H9 (cell line): ENCODE measurements around the gene HIVEP1. TPM values are rescaled to one million over a fixed set of nuclear protein-coding genes. Genes with fewer than 3 reads are reported as not detected.

Source experiments
- DNase-seq: peaks from one replicate; pipeline ENCODE4 v3.0.0-alpha.2; 2017
- H2AFZ ChIP-seq: one replicate; pipeline ENCODE4 v1.6.1; 2013; ENCODE audit warnings: mild to moderate bottlenecking, low read length, control low read depth, moderate library complexity
- H2AK5ac ChIP-seq: 2 replicates; pipeline ENCODE4 v1.6.1; 2013; ENCODE audit warnings: low read length, control low read depth, mixed read lengths; ENCODE audit not compliant: insufficient read length
- H2BK120ac ChIP-seq: one replicate; pipeline ENCODE4 v1.6.1; 2013; ENCODE audit warnings: low read depth, mild to moderate bottlenecking, low read length, control low read depth, inconsistent platforms; ENCODE audit not compliant: poor library complexity, severe bottlenecking
- H2BK12ac ChIP-seq: 2 replicates; pipeline ENCODE4 v1.6.1; 2013; ENCODE audit warnings: low read length, control low read depth, mixed read lengths, low read depth; ENCODE audit not compliant: insufficient read length
- H2BK15ac ChIP-seq: 2 replicates; pipeline ENCODE4 v1.6.1; 2013; ENCODE audit warnings: low read depth, low read length, control low read depth
- H2BK20ac ChIP-seq: one replicate; pipeline ENCODE4 v1.6.1; 2013; ENCODE audit warnings: low read depth, mild to moderate bottlenecking, low read length, control low read depth, inconsistent platforms; ENCODE audit not compliant: poor library complexity, severe bottlenecking
- H2BK5ac ChIP-seq: 2 replicates; pipeline ENCODE4 v1.6.1; 2013; ENCODE audit warnings: low read length, control low read depth, mixed read lengths; ENCODE audit not compliant: insufficient read length
- H3K14ac ChIP-seq: 2 replicates; pipeline ENCODE4 v1.6.1; 2013; ENCODE audit warnings: low read length, control low read depth; ENCODE audit not compliant: insufficient read depth
- H3K18ac ChIP-seq: 2 replicates; pipeline ENCODE4 v1.6.1; 2013; ENCODE audit warnings: low read depth, mild to moderate bottlenecking, mixed read lengths, low read length, control low read depth; ENCODE audit not compliant: insufficient read length
- H3K23ac ChIP-seq: 2 replicates; pipeline ENCODE4 v1.6.1; 2013; ENCODE audit warnings: low read length, control low read depth, mixed read lengths, low read depth; ENCODE audit not compliant: insufficient read length
- H3K23me2 ChIP-seq: 2 replicates; pipeline ENCODE4 v1.6.1; 2013; ENCODE audit warnings: low read depth, mild to moderate bottlenecking, mixed read lengths, low read length, control low read depth; ENCODE audit not compliant: insufficient read length, poor library complexity, severe bottlenecking
- H3K27ac ChIP-seq: 2 replicates; pipeline ENCODE4 v1.5.1; 2013; ENCODE audit warnings: low read length, control low read depth, mixed read lengths, low read depth; ENCODE audit not compliant: insufficient read length
- H3K27me3 ChIP-seq: 2 replicates; pipeline ENCODE4 v1.6.1; 2013; ENCODE audit warnings: low read length, control low read depth, inconsistent platforms; ENCODE audit not compliant: insufficient read depth
- H3K4ac ChIP-seq: 2 replicates; pipeline ENCODE4 v1.6.1; 2013; ENCODE audit warnings: low read depth, mild to moderate bottlenecking, control low read depth, inconsistent platforms, low read length, moderate library complexity
- H3K4me1 ChIP-seq: 2 replicates; pipeline ENCODE4 v1.6.1; 2013; ENCODE audit warnings: low read length, control low read depth, inconsistent platforms; ENCODE audit not compliant: insufficient read depth
- H3K4me2 ChIP-seq: 2 replicates; pipeline ENCODE4 v1.6.1; 2013; ENCODE audit warnings: low read length, control low read depth, mixed read lengths; ENCODE audit not compliant: insufficient read length, insufficient read depth
- H3K56ac ChIP-seq: 2 replicates; pipeline ENCODE4 v1.6.1; 2013; ENCODE audit warnings: low read depth, mild to moderate bottlenecking, mixed read lengths, low read length, control low read depth; ENCODE audit not compliant: insufficient read length
- H3K79me1 ChIP-seq: 2 replicates; pipeline ENCODE4 v1.6.1; 2013; ENCODE audit warnings: low read depth, mild to moderate bottlenecking, moderate library complexity, low read length, control low read depth, inconsistent platforms; ENCODE audit not compliant: insufficient read depth, poor library complexity, severe bottlenecking
- H3K79me2 ChIP-seq: 2 replicates; pipeline ENCODE4 v1.6.1; 2013; ENCODE audit warnings: low read length, control low read depth, inconsistent platforms; ENCODE audit not compliant: insufficient read depth
- H3K9ac ChIP-seq: 2 replicates; pipeline ENCODE4 v1.6.1; 2013; ENCODE audit warnings: low read length, control low read depth, mixed read lengths; ENCODE audit not compliant: insufficient read length; ENCODE audit errors: extremely low read depth
- H3K9me3 ChIP-seq: one replicate; pipeline ENCODE4 v1.6.1; 2013; ENCODE audit warnings: low read depth, low read length, inconsistent platforms; ENCODE audit not compliant: control insufficient read depth
- H3T11ph ChIP-seq: one replicate; pipeline ENCODE4 v1.6.1; 2013; ENCODE audit warnings: mild to moderate bottlenecking, low read length, control low read depth, inconsistent platforms
- H4K20me1 ChIP-seq: one replicate; pipeline ENCODE4 v1.6.1; 2013; ENCODE audit not compliant: control insufficient read depth, insufficient read length, insufficient read depth
- H4K5ac ChIP-seq: 2 replicates; pipeline ENCODE4 v1.6.1; 2013; ENCODE audit warnings: low read depth, mild to moderate bottlenecking, mixed read lengths, low read length, control low read depth; ENCODE audit not compliant: insufficient read length
- H4K8ac ChIP-seq: replicated peaks from 2 replicates; pipeline ENCODE4 v1.6.1; 2013; ENCODE audit warnings: low read length, control low read depth, mixed read lengths, low read depth; ENCODE audit not compliant: insufficient read length
- H4K91ac ChIP-seq: 2 replicates; pipeline ENCODE4 v1.6.1; 2013; ENCODE audit warnings: low read depth, mild to moderate bottlenecking, moderate library complexity, mixed read lengths, low read length, control low read depth; ENCODE audit not compliant: insufficient read length
- H3K27ac Mint-ChIP-seq, 3 experiments: 2 replicates in 2 of 3; 3 replicates in 1 of 3; pipeline ENCODE4 v1.8.0; 2020 to 2021; ENCODE audit warnings: mixed read lengths in 3 of 3, mild to moderate bottlenecking in 1 of 3, moderate library complexity in 1 of 3
- H3K27me3 Mint-ChIP-seq: 2 replicates; pipeline ENCODE4 v1.8.0; 2021; ENCODE audit warnings: low read depth, mild to moderate bottlenecking, moderate library complexity, mixed read lengths
- H3K36me3 Mint-ChIP-seq, 3 experiments: 2 replicates in 2 of 3; 3 replicates in 1 of 3; pipeline ENCODE4 v1.8.0; 2020 to 2021; ENCODE audit warnings: low read depth in 3 of 3, mixed read lengths in 3 of 3; ENCODE audit not compliant: insufficient read depth in 1 of 3
- H3K4me1 Mint-ChIP-seq, 2 experiments: 2 replicates each; pipeline ENCODE4 v1.8.0; 2020; ENCODE audit warnings: mixed read lengths in 2 of 2
- H3K4me3 Mint-ChIP-seq, 2 experiments: 2 replicates in 1 of 2; 3 replicates in 1 of 2; pipeline ENCODE4 v1.8.0; 2020 to 2021; ENCODE audit warnings: mild to moderate bottlenecking in 2 of 2, mixed read lengths in 2 of 2, moderate library complexity in 1 of 2
- H3K9me3 Mint-ChIP-seq, 2 experiments: 2 replicates in 1 of 2; 3 replicates in 1 of 2; pipeline ENCODE4 v1.8.0; 2020; ENCODE audit warnings: mild to moderate bottlenecking in 2 of 2, mixed read lengths in 2 of 2, moderate library complexity in 1 of 2
- CTCF ChIP-seq: fragments of 200-600 bp; sonication (generic); conservative IDR thresholded peaks from 3 replicates; pipeline ENCODE4 v1.8.0; 2021; ENCODE audit warnings: antibody characterized with exemption, mild to moderate bottlenecking
- WGBS: extraction: QIAGEN DNeasy Blood & Tissue Kit; methylation state at CpG from one replicate; pipeline ENCODE4 v1.1.7; 2013; ENCODE audit warnings: missing lambda C conversion rate, low lambda C conversion rate, mixed read lengths; ENCODE audit not compliant: insufficient read length; ENCODE audit errors: extremely low coverage; 5-methylcytosine and 5-hydroxymethylcytosine counted together
- total RNA-seq: library from RNA; stranded (reverse); gene quantifications from 2 replicates; pipeline ENCODE4 v1.2.1, GENCODE V29; 2021

Gene HIVEP1
- total RNA-seq, 1 experiment from 2014 or later: 44.2 TPM

GRCh38 chr6:12181481-12181880, 169.4 kb downstream of the HIVEP1 start:
- H3K27me3 ChIP-seq: no peaks in the 10 kb centered on the region
- no peak overlapping the region for H3K4me3 Mint-ChIP-seq
- no peak overlapping the region for H3K14ac ChIP-seq
- no peak overlapping the region for H3K4ac ChIP-seq
- H4K91ac ChIP-seq: no peak overlapping the region
- H2BK20ac ChIP-seq: no peak overlapping the region
- no peak overlapping the region for H2BK15ac ChIP-seq
- no peak overlapping the region for H3K9ac ChIP-seq
- no peak overlapping the region for H2AFZ ChIP-seq
- no peak overlapping the region for H3K4me2 ChIP-seq
- H3K23ac ChIP-seq: no peak overlapping the region
- H2BK5ac ChIP-seq: no peak overlapping the region
- H3K4me1 Mint-ChIP-seq: 0 out of 4 replicates have a peak, but pooled peaks cover 0 to 2% of the 10 kb centered on the region in 2 experiments
- no peaks in the 10 kb centered on the region for H3K79me2 ChIP-seq
- peaks cover 0 to 5% (median 3%) of the 10 kb centered on the region in 3 experiments; a peak in 4 of 7 replicates for H3K36me3 Mint-ChIP-seq
- no peak overlapping the region for H3K27ac Mint-ChIP-seq
- no peaks in the 10 kb centered on the region for H3K79me1 ChIP-seq
- H3T11ph ChIP-seq: no peak overlapping the region
- H4K5ac ChIP-seq: no peak overlapping the region
- no peak overlapping the region for H2BK12ac ChIP-seq
- H2BK120ac ChIP-seq: no peak overlapping the region
- H3K23me2 ChIP-seq: no peaks in the 10 kb centered on the region
- H3K27ac ChIP-seq: no peak overlapping the region
- no peaks in the 10 kb centered on the region; the same call in 1 of the 2 replicates for H3K27me3 Mint-ChIP-seq
- no CpG with 5 or more reads among the region's 4 CpGs for WGBS
- peaks cover 3 to 5% of the 10 kb centered on the region in 2 experiments; a peak in 3 of 5 replicates for H3K9me3 Mint-ChIP-seq
- DNase-seq: no peak
- H3K56ac ChIP-seq: no peak overlapping the region
- H4K20me1 ChIP-seq: no peaks in the 10 kb centered on the region
- no peaks in the 10 kb centered on the region for H3K9me3 ChIP-seq
- no peaks in the 10 kb centered on the region for H3K4me1 ChIP-seq
- TF ChIP-seq CTCF: no peak
- H2AK5ac ChIP-seq: no peak overlapping the region
- H3K18ac ChIP-seq: no peak overlapping the region
- no peak overlapping the region for H4K8ac ChIP-seq
